Left ventricle myocardium inferior (tissue), 1 donor: Measurements from ENCODE around the gene RABL3. TPM values are rescaled to one million over a fixed set of nuclear protein-coding genes. Genes with fewer than 3 reads are reported as not detected.
A peak's percentile ranks its signal among the peaks of the same experiment; 100 is the strongest.

Experiments
- DNase-seq: peaks from one replicate; pipeline ENCODE4 v3.0.0-alpha.2; 2020
- H3K27ac ChIP-seq: fragments of 200-600 bp; replicated peaks from 2 replicates; pipeline ENCODE4 v1.8.0; 2021
- H3K27me3 ChIP-seq: fragments of 200-600 bp; 2 replicates; pipeline ENCODE4 v1.8.0; 2021; ENCODE audit warnings: low read depth
- H3K36me3 ChIP-seq: fragments of 200-600 bp; 2 replicates; pipeline ENCODE4 v1.8.0; 2021
- H3K4me1 ChIP-seq: fragments of 200-600 bp; 2 replicates; pipeline ENCODE4 v1.8.0; 2021
- H3K4me3 ChIP-seq: fragments of 200-600 bp; 2 replicates; pipeline ENCODE4 v1.8.0; 2021; ENCODE audit warnings: mild to moderate bottlenecking, moderate library complexity
- H3K9me3 ChIP-seq: fragments of 200-600 bp; replicated peaks from 2 replicates; pipeline ENCODE4 v1.8.0; 2021
- intact Hi-C: fragments of 100-400 bp; cut with micrococcal nuclease; formaldehyde crosslinking; loops from one replicate; pipeline ENCODE4 v1.11.0; 2022
- total RNA-seq: library from RNA; stranded (reverse); fragmentation: NEBNext Ultra II Directional; extraction: Animal tissue kit (Norgen Biotek cat#: 25700); gene quantifications from one replicate; pipeline ENCODE4 v1.2.1, GENCODE V29; 2021
- TF ChIP-seq, protein P1 (sequence below): fragments of 200-600 bp; IDR thresholded peaks from 2 replicates; pipeline ENCODE4 v1.8.0; 2021; ENCODE audit warnings: antibody characterized with exemption, mild to moderate bottlenecking, borderline replicate concordance
- donor health status: DM: no; HTN: yes; CAD: no; lungs with severe emphysema.

Gene RABL3
- total RNA-seq, 1 donor from 2014 or later: 19.7 TPM

DNA sequence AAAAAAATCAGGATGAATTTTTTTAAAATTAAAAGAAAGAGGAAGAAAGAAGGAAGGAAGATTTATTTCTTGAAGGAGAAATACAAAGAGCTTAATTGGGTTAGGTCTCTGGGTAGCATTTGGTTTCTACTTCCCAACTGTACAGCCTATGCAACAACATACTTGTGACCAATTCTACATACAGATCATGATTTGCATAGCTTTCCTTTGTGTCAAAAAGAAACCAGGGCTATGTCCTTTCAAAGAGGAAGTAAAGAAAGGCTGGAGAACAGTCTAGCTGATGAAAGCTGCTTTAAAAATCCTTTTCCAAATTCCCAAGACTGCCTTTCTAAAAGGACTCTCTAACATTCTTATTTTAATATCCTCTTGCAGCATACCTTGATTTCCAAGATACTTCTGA is 54.2 kb downstream of the RABL3 start:
- H3K9me3 ChIP-seq: no peaks in the 10 kb centered on the region
- intact Hi-C loops: no loop called here
- H3K36me3 ChIP-seq: peaks cover 3% of the 10 kb centered on the region
- no peak for DNase-seq
- TF ChIP-seq, protein P1, sequence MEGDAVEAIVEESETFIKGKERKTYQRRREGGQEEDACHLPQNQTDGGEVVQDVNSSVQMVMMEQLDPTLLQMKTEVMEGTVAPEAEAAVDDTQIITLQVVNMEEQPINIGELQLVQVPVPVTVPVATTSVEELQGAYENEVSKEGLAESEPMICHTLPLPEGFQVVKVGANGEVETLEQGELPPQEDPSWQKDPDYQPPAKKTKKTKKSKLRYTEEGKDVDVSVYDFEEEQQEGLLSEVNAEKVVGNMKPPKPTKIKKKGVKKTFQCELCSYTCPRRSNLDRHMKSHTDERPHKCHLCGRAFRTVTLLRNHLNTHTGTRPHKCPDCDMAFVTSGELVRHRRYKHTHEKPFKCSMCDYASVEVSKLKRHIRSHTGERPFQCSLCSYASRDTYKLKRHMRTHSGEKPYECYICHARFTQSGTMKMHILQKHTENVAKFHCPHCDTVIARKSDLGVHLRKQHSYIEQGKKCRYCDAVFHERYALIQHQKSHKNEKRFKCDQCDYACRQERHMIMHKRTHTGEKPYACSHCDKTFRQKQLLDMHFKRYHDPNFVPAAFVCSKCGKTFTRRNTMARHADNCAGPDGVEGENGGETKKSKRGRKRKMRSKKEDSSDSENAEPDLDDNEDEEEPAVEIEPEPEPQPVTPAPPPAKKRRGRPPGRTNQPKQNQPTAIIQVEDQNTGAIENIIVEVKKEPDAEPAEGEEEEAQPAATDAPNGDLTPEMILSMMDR: no peak
- H3K4me3 ChIP-seq: no peak overlapping the region
- no peaks in the 10 kb centered on the region for H3K4me1 ChIP-seq
- H3K27ac ChIP-seq: no peak overlapping the region
- no peaks in the 10 kb centered on the region for H3K27me3 ChIP-seq

GRCh38 chr3:120685411-120685810 is 56.9 kb downstream of the RABL3 start:
- intact Hi-C loops: no loop called here
- H3K9me3 ChIP-seq: no peaks in the 10 kb centered on the region
- H3K36me3 ChIP-seq: no peaks in the 10 kb centered on the region
- no peak for DNase-seq
- H3K4me1 ChIP-seq: no peaks in the 10 kb centered on the region
- no peaks in the 10 kb centered on the region for H3K27me3 ChIP-seq
- TF ChIP-seq, protein P1: no peak
- no peak overlapping the region for H3K4me3 ChIP-seq
- no peak overlapping the region for H3K27ac ChIP-seq

DNA sequence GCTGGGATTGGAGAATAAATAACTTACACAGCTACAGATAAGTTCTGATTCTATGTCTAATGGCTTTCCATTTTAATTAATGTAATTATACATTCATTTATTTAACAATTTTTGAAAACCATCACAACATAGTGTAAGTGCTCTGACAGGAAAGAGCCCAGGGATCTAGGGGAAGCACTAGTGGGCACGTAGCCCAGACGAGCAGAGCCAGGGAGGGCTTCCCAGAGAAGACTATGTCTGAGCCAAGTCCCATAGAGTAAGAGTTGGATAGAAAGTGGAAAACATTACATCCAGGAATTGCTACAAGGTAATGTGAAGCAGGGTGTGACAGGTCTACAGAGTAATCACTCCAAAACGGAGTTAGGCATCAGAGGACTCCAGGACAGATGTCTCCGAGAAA is 57.4 kb downstream of the RABL3 start:
- H3K9me3 ChIP-seq: no peaks in the 10 kb centered on the region
- intact Hi-C loops: no loop called here
- H3K27ac ChIP-seq: no peak overlapping the region
- TF ChIP-seq, protein P1: no peak
- no peaks in the 10 kb centered on the region for H3K4me1 ChIP-seq
- H3K36me3 ChIP-seq: no peaks in the 10 kb centered on the region
- DNase-seq: no peak
- no peak overlapping the region for H3K4me3 ChIP-seq
- H3K27me3 ChIP-seq: no peaks in the 10 kb centered on the region

GRCh38 chr3:120683671-120684301 is 58.5 kb downstream of the RABL3 start:
- Histone ChIP-seq H3K4me1 (peaks cover 5% of the 10 kb centered on the region), H3K4me3 (no peak overlapping the region), H3K9me3 (no peaks in the 10 kb centered on the region), H3K36me3 (no peaks in the 10 kb centered on the region), H3K27me3 (no peaks in the 10 kb centered on the region), H3K27ac (no peak overlapping the region)
- intact Hi-C loops: no loop called here
- no peak for DNase-seq
- TF ChIP-seq, protein P1: no peak

DNA sequence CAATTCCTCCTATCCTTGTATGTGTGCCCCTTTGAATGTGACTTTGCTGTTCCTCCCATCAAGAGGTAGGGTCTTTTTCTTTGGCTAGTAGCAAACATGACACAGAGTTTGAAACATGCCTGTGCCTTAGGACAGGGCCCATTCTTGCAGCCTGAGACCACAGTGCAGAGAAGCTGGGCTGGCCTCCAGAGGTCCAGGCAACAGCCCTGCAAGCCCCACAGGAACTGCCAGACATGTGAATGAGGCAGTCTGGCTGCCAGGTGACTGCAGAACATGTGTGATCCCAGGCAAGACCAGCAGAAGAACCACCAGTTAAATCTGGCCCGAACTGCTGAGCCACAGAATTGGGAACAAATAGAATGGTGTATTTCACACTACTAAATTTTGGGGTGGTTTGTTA is 59.1 kb downstream of the RABL3 start:
- no peaks in the 10 kb centered on the region for H3K27me3 ChIP-seq
- peaks cover 11% of the 10 kb centered on the region for H3K4me1 ChIP-seq
- H3K36me3 ChIP-seq: no peaks in the 10 kb centered on the region
- intact Hi-C loops: no loop called here
- no peak overlapping the region for H3K4me3 ChIP-seq
- TF ChIP-seq, protein P1: no peak
- H3K9me3 ChIP-seq: no peaks in the 10 kb centered on the region
- peak; percentile 17 for DNase-seq
- H3K27ac ChIP-seq: no peak overlapping the region
